Measurements from ENCODE around the gene STEEP1. TPM values are rescaled to one million over a fixed set of nuclear protein-coding genes. Genes with fewer than 3 reads are reported as not detected.

STEEP1 gene
- polyA plus RNA-seq (43.8 and 63.0 TPM in 2 replicates), polyA minus RNA-seq (38.5 and 45.3 TPM in 2 replicates)

GRCh38 chrX:119565107-119565663, at the start of gene STEEP1:
STEEP1 (minus strand) TSS chrX:119565409; CDS start chrX:119565355, 54 bp downstream.
- Histone ChIP-seq H3K36me3 (ENCODE audit: insufficient read depth, low read length) (no peaks in the 10 kb centered on the region), H4K20me1 (ENCODE audit: insufficient read depth) (no peaks in the 10 kb centered on the region), H3K4me3 (ENCODE audit: low read length) (peak within 1 kb of the TSS; percentile 67), H3K9me3 (ENCODE audit: low read length) (no peaks in the 10 kb centered on the region), H3K27me3 (ENCODE audit: insufficient read depth, low read depth, low read length) (no peaks in the 10 kb centered on the region), H3K4me2 (ENCODE audit: low read length) (peak within 1 kb of the TSS; percentile 33), H3K79me2 (replicated peaks; ENCODE audit: insufficient read depth, low read length) (no peaks in the 10 kb centered on the region), H2AFZ (ENCODE audit: low read depth, low read length) (no peak within 1 kb of the TSS), H3K27ac (ENCODE audit: low read length) (peak within 1 kb of the TSS; percentile 16), H3K9ac (ENCODE audit: low read length) (peak within 1 kb of the TSS; percentile 54), H3K9me2 (ENCODE audit: insufficient read depth, low read length) (no peaks in the 10 kb centered on the region), H3F3A (ENCODE audit: insufficient read depth, low read length, poor library complexity, severe bottlenecking) (no peaks in the 10 kb centered on the region)
- TF ChIP-seq POLR2AphosphoS5 (IDR thresholded peaks at IDR 0.05) (peak; percentile 49), EP300 (conservative IDR thresholded peaks at IDR 0.05; ENCODE audit: poor library complexity, severe bottlenecking) (no peak), RAD21 (conservative IDR thresholded peaks at IDR 0.05) (peak; percentile 16), CTCF (IDR thresholded peaks at IDR 0.05; ENCODE audit: poor library complexity, severe bottlenecking) (no peak), MXI1 (conservative IDR thresholded peaks at IDR 0.05; ENCODE audit: poor library complexity, severe bottlenecking) (peak; percentile 91), SMC3 (conservative IDR thresholded peaks at IDR 0.05; ENCODE audit: poor library complexity) (peak; percentile 32)

GRCh38 chrX:119614776-119615175, 49.6 kb upstream of the STEEP1 start:
- no peaks in the 10 kb centered on the region for H3K36me3 ChIP-seq (ENCODE audit: insufficient read depth, low read length)
- H4K20me1 ChIP-seq (ENCODE audit: insufficient read depth), result no peaks in the 10 kb centered on the region
- no peaks in the 10 kb centered on the region for H3K27me3 ChIP-seq (ENCODE audit: insufficient read depth, low read depth, low read length)
- no peaks in the 10 kb centered on the region for H3K9me3 ChIP-seq (ENCODE audit: low read length)
- no peaks in the 10 kb centered on the region for H3F3A ChIP-seq (ENCODE audit: insufficient read depth, low read length, poor library complexity, severe bottlenecking)
- no peak overlapping the region for H2AFZ ChIP-seq (ENCODE audit: low read depth, low read length)
- H3K9ac ChIP-seq (ENCODE audit: low read length), result no peak overlapping the region
- H3K4me2 ChIP-seq (ENCODE audit: low read length), result no peak overlapping the region
- no peaks in the 10 kb centered on the region for H3K79me2 ChIP-seq (replicated peaks; ENCODE audit: insufficient read depth, low read length)
- H3K27ac ChIP-seq (ENCODE audit: low read length), result no peak overlapping the region
- no peak overlapping the region for H3K4me3 ChIP-seq (ENCODE audit: low read length)
- no peak for TF ChIP-seq SMC3 (conservative IDR thresholded peaks at IDR 0.05; ENCODE audit: poor library complexity)
- no peak for TF ChIP-seq TAF1 (IDR thresholded peaks at IDR 0.05; ENCODE audit: low read depth)
- H3K9me2 ChIP-seq (ENCODE audit: insufficient read depth, low read length), result no peaks in the 10 kb centered on the region

- Histone ChIP-seq H3K9ac (ENCODE audit: low read length) (peak overlapping the region; percentile 92), H3K27ac (ENCODE audit: low read length) (peak overlapping the region; percentile 90), H3K9me2 (ENCODE audit: insufficient read depth, low read length) (no peaks in the 10 kb centered on the region), H3K27me3 (ENCODE audit: insufficient read depth, low read depth, low read length) (no peaks in the 10 kb centered on the region), H3K36me3 (ENCODE audit: insufficient read depth, low read length) (no peaks in the 10 kb centered on the region), H2AFZ (ENCODE audit: low read depth, low read length) (peak overlapping the region; percentile 33), H3K4me2 (ENCODE audit: low read length) (no peak overlapping the region), H3K9me3 (ENCODE audit: low read length) (no peaks in the 10 kb centered on the region), H3K4me3 (ENCODE audit: low read length) (peak overlapping the region; percentile 78), H3K79me2 (replicated peaks; ENCODE audit: insufficient read depth, low read length) (peaks cover 29% of the 10 kb centered on the region), H3F3A (ENCODE audit: insufficient read depth, low read length, poor library complexity, severe bottlenecking) (no peaks in the 10 kb centered on the region), H4K20me1 (ENCODE audit: insufficient read depth) (no peaks in the 10 kb centered on the region)
- TF ChIP-seq EZH2 (IDR thresholded peaks at IDR 0.05; ENCODE audit: borderline replicate concordance, insufficient read depth, low read length, poor library complexity, severe bottlenecking) (no peak), POLR2AphosphoS5 (IDR thresholded peaks at IDR 0.05) (no peak), MXI1 (conservative IDR thresholded peaks at IDR 0.05; ENCODE audit: poor library complexity, severe bottlenecking) (no peak), RAD21 (conservative IDR thresholded peaks at IDR 0.05) (no peak), REST (IDR thresholded peaks at IDR 0.05; ENCODE audit: borderline replicate concordance) (no peak), CTCF (IDR thresholded peaks at IDR 0.05; ENCODE audit: poor library complexity, severe bottlenecking) (no peak), TAF1 (IDR thresholded peaks at IDR 0.05; ENCODE audit: low read depth) (no peak), EP300 (conservative IDR thresholded peaks at IDR 0.05; ENCODE audit: poor library complexity, severe bottlenecking) (no peak), SMC3 (conservative IDR thresholded peaks at IDR 0.05; ENCODE audit: poor library complexity) (no peak)
Measured at GRCh38 chrX:119607018-119607389, 41.8 kb upstream of the STEEP1 start.
